IgD-negative memory B cell (primary cell): ENCODE data around the gene ACTR3. TPM values are rescaled to one million over a fixed set of nuclear protein-coding genes. Genes with fewer than 3 reads are reported as not detected.
"Not testable (repeated sequence)": the region's sequence is repeated elsewhere in the genome, so short reads cannot be mapped to it uniquely, and the experiment has no call there.

ENCODE experiments used
- H3K27ac Mint-ChIP-seq, 3 donors: one replicate each; pipeline ENCODE4 v1.8.0; 2020 to 2022; ENCODE audit warnings: mild to moderate bottlenecking in 3 of 3, mixed read lengths in 3 of 3, moderate library complexity in 1 of 3
- H3K27me3 Mint-ChIP-seq: one replicate; pipeline ENCODE4 v1.8.0; 2021; ENCODE audit warnings: mixed read lengths
- H3K36me3 Mint-ChIP-seq: one replicate; pipeline ENCODE4 v1.8.0; 2020; ENCODE audit warnings: mild to moderate bottlenecking, mixed read lengths
- H3K4me1 Mint-ChIP-seq, 3 donors: one replicate each; pipeline ENCODE4 v1.8.0; 2020 to 2022; ENCODE audit warnings: mixed read lengths in 3 of 3, mild to moderate bottlenecking in 1 of 3
- H3K4me3 Mint-ChIP-seq, 4 donors: one replicate each; pipeline ENCODE4 v1.8.0; 2020 to 2022; ENCODE audit warnings: mild to moderate bottlenecking in 4 of 4, mixed read lengths in 4 of 4, moderate library complexity in 3 of 4
- H3K9me3 Mint-ChIP-seq, 3 donors: one replicate each; pipeline ENCODE4 v1.8.0; 2020 to 2021; ENCODE audit warnings: mixed read lengths in 3 of 3, mild to moderate bottlenecking in 1 of 3
- polyA plus RNA-seq: library from polyadenylated mRNA; unstranded; fragments of 300-500 nt; fragmentation: Illumina TruSeq; gene quantifications from one replicate; pipeline ENCODE4 v1.2.3, GENCODE V29; 2021

Gene ACTR3
- polyA plus RNA-seq, 1 donor from 2014 or later, result 432 TPM

DNA sequence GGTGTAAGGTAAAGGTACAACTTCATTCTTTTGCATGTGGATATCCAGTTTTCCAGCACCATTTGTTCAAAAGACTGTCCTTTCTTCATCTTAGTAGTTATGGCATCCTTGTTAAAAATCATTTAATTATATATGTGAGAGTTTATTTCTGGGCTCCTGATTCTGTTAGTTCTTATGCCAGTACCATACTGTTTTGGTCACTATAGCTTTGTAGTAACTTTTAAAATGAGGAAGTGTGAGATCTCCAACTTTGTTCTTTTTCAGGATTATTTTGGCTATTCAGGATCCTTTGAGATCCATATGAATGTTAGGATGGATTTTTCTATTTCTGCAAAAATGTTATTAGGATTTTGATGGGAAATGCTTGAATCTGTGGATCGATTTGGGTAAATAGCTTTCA is 16.8 kb downstream of the ACTR3 start:
- H3K27ac Mint-ChIP-seq, result peak overlapping the region in 1 of 3 donors; percentile 70

DNA sequence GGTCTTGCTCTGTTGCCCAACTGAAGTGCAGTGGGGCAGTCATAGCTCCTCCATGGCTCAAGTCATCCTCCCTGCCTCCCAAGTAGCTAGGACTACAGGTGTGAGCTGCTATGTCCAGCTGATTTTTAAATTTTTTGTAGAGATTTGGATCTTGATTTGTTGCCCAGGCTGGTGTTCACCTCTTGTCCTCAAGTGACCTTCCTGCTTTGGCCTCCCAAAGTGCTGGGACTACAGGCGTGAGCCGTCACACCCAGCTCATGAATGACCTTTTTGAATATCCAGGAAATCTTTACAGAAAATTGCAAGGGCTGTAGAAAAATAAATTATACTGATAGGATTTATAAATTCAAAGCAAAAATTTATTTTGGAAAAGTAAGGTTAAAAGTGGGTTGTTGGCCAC is 17.4 kb downstream of the ACTR3 start:
- Mint-ChIP-seq H3K27me3 (no peaks in the 10 kb centered on the region), H3K36me3 (peaks cover 4% of the 10 kb centered on the region), H3K4me3 (peak overlapping the region in 3 of 4 donors; percentile 18 to 88 (median 48)), H3K27ac (peak overlapping the region in 1 of 3 donors; percentile 70), H3K9me3 (peaks cover 0 to 1% (median 0%) of the 10 kb centered on the region in 3 donors), H3K4me1 (peaks cover 55 to 69% (median 64%) of the 10 kb centered on the region in 3 donors)

More for the DNA sequence above, 16.8 kb downstream of the ACTR3 start:
- peaks cover 0 to 1% (median 0%) of the 10 kb centered on the region in 3 donors for H3K9me3 Mint-ChIP-seq
- H3K4me1 Mint-ChIP-seq, result peaks cover 60 to 74% (median 69%) of the 10 kb centered on the region in 3 donors
- H3K36me3 Mint-ChIP-seq, result peaks cover 4% of the 10 kb centered on the region
- peak overlapping the region in 2 of 4 donors; percentile 13 to 24 for H3K4me3 Mint-ChIP-seq
- H3K27me3 Mint-ChIP-seq, result no peaks in the 10 kb centered on the region

DNA sequence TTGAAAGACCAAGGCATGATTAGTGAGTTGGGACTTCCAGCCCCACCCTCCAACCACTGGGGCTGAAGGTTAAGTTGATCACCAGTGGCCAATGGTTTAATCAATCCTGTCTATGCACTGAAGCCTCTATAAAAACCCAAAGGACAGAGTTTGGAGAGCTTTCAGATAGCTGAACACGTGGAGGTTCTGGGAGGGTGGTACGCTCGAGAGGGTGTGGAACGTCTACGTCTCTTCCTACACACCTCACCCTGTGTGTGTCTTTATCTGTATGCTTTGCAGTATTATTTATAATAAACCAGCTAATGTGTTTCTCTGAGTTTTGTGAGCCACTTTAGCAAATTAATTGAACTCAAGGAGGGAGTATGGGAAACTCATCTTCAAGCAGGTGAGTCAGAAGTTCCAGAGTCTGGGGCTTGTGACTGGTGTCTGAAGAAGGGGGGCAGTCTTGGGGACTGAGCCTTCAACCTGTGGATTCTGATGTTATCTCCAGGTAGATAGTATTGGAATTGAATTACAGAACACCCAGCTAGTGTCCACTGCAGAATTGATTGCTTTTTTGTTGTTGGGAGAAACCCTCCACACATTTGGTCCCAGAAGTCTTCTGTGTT is 20.3 kb downstream of the ACTR3 start:
- Mint-ChIP-seq H3K9me3 (peaks cover 0 to 1% (median 0%) of the 10 kb centered on the region in 3 donors), H3K4me1 (peaks cover 43 to 58% (median 49%) of the 10 kb centered on the region in 3 donors), H3K36me3 (peaks cover 6% of the 10 kb centered on the region), H3K27ac (peak overlapping the region; percentile 23 to 77 (median 72)), H3K4me3 (peak overlapping the region in 2 of 4 donors; percentile 63 to 89), H3K27me3 (no peaks in the 10 kb centered on the region)

DNA sequence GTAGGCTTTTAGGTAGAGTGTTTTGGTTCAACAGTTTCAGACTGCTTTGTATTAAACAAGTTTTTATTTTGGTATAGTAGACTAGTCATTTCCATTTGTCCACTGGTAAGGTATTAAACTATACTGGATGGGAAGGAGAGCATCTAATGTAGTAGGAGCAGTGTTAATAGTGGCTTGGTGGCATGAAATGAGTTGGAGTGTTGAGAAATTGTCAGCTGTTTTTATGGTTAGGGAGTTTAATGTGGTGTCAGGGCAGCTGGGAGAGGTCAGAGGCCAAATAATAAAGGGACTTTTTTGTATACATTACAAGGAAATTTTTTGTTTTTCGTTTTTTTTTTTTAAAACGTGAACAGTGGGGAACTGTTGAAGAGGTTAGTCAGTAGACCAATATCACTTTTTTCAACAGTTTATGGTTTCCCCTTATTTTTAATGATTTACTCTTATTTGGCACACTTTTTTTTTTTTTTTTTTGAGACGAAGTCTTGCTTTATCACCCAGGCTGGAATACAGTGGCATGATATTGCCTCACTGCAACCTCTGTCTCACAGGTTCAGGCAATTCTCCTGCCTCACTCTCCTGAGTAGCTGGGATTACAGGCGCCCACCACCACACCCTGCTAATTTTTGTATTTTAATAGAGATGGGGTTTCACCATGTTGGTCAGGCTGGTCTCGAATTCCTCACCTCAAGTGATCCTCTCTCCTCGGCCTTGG is 21.2 kb downstream of the ACTR3 start:
- no peaks in the 10 kb centered on the region for H3K27me3 Mint-ChIP-seq
- peak overlapping the region; percentile 6 to 89 (median 64) for H3K4me3 Mint-ChIP-seq
- H3K27ac Mint-ChIP-seq, result peak overlapping the region; percentile 23 to 77 (median 72)
- H3K9me3 Mint-ChIP-seq, result no peaks in the 10 kb centered on the region
- H3K36me3 Mint-ChIP-seq, result peaks cover 7% of the 10 kb centered on the region
- peaks cover 44 to 57% (median 46%) of the 10 kb centered on the region in 3 donors for H3K4me1 Mint-ChIP-seq

DNA sequence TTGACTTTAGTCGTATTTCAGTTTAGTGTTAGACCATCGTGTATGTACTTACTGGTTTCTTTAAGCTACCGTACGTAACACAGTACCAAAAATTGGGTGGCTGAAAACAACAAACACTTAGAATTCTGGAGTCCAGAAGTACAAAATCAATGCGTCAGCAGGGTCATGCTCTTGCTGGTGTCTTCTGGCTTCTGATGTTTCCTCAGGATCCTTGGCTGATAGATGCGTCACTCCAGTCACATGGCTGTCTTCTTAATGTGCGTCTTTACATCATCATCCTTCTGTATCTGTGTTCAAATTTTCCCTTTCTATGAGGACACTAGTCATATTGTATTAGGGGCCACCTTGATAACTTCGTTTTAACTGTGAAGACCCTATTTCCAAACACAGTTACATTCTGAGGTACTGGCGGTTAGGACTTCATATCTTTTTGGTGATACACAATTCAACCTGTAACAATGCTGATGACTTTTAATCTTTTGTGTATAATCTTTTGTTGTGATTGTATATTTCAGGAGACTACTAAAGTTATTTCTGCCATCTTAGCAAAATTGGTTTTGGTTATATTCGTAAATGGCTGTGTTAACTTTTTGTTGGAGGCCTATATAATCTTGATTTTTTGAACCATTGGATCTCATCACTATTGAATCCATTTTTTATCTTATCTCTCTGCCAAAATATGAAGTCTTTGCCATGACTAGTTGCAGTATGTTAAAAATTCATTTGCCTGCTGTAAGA is 25.4 kb downstream of the ACTR3 start:
- Mint-ChIP-seq H3K27ac (peak overlapping the region; percentile 8 to 58 (median 35)), H3K4me3 (peak overlapping the region in 2 of 4 donors; percentile 18 to 33)

DNA sequence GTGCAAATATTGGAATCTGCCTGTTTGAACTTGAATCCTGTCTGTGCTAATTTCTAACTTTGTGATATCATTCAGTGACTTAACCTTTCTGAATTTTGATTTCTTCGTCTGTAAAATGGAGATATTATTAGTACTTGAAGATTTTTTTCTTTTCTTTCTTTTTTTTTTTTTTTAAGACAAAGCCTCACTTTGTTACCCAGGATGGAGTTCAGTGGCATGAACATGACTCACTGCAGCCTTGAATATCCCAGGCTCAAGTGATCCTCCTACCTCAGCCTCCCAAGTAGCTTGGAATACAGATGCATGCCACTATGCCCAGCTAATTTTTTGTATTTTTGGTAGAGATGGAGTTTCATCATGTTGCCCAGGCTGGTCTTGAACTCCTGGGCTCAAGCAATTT is 28.3 kb downstream of the ACTR3 start:
- Mint-ChIP-seq H3K36me3 (peaks cover 11% of the 10 kb centered on the region), H3K4me1 (peaks cover 33 to 35% (median 35%) of the 10 kb centered on the region in 3 donors), H3K4me3 (no peak overlapping the region), H3K27ac (peak overlapping the region in 1 of 3 donors; percentile 15), H3K9me3 (no peaks in the 10 kb centered on the region), H3K27me3 (no peaks in the 10 kb centered on the region)

More for the DNA sequence above, 25.4 kb downstream of the ACTR3 start:
- Mint-ChIP-seq H3K9me3 (no peaks in the 10 kb centered on the region), H3K4me1 (peaks cover 36 to 43% (median 37%) of the 10 kb centered on the region in 3 donors), H3K27me3 (no peaks in the 10 kb centered on the region), H3K36me3 (peaks cover 9% of the 10 kb centered on the region)

DNA sequence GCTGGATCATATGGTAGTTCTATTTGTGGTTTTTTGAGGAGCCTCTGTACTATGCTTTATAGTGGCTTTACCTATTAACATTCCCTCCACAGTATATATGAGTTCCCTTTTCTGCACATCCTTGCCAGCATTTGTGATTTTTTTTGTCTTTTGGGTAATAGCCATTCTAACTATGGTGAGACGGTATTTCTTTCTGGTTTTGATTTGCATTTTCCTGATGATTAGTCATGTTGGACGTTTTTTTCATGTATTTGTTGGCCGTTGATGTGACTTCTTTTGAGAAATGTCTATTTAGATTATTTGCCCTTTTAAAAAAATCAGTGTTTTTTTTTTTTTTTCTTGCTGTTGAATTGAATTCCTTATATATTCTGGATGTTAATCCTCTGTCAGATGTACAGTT is 31.1 kb downstream of the ACTR3 start:
- Mint-ChIP-seq H3K36me3 (peaks cover 13% of the 10 kb centered on the region), H3K27me3 (no peaks in the 10 kb centered on the region), H3K27ac (peak overlapping the region in 1 of 3 donors; percentile 18), H3K4me3 (peak overlapping the region in 1 of 4 donors; percentile 14), H3K4me1 (peaks cover 27 to 37% (median 31%) of the 10 kb centered on the region in 3 donors), H3K9me3 (no peaks in the 10 kb centered on the region)

DNA sequence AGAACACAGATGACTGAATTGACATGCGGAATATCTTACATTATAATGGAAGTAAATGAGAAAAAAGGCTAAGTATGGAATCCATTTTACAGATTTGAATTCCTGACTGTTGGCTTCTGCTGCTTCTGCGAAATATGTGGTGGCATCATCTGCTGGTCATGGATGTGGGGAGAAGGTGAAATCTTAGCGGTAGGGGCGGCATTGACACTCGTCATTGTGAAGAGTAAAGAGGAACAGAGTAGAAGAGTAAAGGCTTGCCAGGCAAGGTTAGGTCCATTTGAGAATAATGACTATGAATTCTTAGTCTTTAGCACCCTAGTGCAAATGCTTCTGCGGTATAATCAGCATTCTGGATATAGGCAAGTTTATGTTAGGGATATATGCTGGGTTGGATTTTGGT is 32.4 kb downstream of the ACTR3 start:
- no peaks in the 10 kb centered on the region for H3K9me3 Mint-ChIP-seq
- peaks cover 8% of the 10 kb centered on the region for H3K36me3 Mint-ChIP-seq
- H3K4me1 Mint-ChIP-seq, result peaks cover 23 to 33% (median 25%) of the 10 kb centered on the region in 3 donors
- H3K4me3 Mint-ChIP-seq, result no peak overlapping the region
- no peak overlapping the region for H3K27ac Mint-ChIP-seq
- H3K27me3 Mint-ChIP-seq, result no peaks in the 10 kb centered on the region

DNA sequence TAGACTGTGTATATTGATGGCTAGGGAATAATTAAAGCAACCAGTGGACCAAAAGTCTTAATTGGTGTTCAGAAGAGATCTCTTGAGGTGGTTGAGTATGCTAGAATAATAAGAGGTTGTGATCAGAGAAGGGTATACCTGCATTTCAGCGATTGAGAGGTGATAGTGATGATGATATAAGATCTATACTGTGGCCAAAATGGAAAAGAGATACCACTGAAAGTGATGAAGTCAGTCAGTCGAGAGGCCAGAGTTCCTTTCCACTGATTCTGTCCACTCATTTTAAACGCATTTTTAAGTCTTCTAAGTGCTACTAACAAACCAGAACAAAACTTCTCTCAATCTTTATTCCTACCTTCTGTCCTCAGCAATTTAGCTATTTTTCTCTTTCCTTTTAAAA is 32.9 kb downstream of the ACTR3 start:
- no peaks in the 10 kb centered on the region for H3K9me3 Mint-ChIP-seq
- no peak overlapping the region for H3K4me3 Mint-ChIP-seq
- no peak overlapping the region for H3K27ac Mint-ChIP-seq
- H3K4me1 Mint-ChIP-seq, result peaks cover 18 to 29% (median 22%) of the 10 kb centered on the region in 3 donors
- peaks cover 8% of the 10 kb centered on the region for H3K36me3 Mint-ChIP-seq
- no peaks in the 10 kb centered on the region for H3K27me3 Mint-ChIP-seq

DNA sequence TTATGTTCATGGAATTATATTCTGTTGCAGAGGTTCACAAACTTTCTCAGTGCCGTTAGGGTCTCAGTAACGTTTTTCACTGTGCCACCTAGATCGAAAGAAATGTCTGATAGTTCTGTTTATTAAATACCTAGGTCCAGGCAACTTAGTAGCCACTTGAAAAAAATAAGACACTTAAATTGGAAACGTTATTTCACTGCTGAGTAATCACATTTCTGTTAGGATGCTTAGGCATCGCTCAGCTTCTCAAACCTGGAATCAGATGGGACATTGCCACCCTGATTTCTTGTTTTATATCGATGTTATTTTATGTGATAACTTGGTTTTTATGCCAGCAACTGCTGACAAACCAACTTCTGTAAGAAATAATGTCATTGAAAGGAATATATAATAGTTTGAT is 36.0 kb downstream of the ACTR3 start:
- peaks cover 6% of the 10 kb centered on the region for H3K36me3 Mint-ChIP-seq
- H3K4me1 Mint-ChIP-seq, result peaks cover 13 to 27% (median 13%) of the 10 kb centered on the region in 3 donors
- no peaks in the 10 kb centered on the region for H3K9me3 Mint-ChIP-seq
- H3K27ac Mint-ChIP-seq, result no peak overlapping the region
- H3K27me3 Mint-ChIP-seq, result no peaks in the 10 kb centered on the region
- H3K4me3 Mint-ChIP-seq, result no peak overlapping the region

DNA sequence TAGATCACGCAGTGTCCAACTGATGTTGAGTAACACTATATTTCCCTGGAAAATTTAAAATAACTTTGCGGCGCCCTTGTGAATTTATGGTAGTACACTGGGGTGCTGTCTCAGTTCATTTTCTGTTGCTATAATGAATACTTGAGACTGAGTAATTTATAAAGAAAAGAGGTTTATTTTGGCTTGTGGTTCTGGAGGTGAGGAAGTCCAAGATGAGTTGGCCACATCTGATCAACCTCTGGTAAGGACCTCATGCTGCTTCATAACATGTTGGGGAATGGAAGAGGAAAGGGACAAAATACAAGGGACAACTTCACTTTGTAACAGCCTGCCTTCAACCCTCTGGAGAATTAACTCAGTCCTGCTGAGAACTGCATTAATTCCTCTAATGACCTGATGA is 36.4 kb downstream of the ACTR3 start:
- no peak overlapping the region for H3K4me3 Mint-ChIP-seq
- H3K27ac Mint-ChIP-seq, result no peak overlapping the region

DNA sequence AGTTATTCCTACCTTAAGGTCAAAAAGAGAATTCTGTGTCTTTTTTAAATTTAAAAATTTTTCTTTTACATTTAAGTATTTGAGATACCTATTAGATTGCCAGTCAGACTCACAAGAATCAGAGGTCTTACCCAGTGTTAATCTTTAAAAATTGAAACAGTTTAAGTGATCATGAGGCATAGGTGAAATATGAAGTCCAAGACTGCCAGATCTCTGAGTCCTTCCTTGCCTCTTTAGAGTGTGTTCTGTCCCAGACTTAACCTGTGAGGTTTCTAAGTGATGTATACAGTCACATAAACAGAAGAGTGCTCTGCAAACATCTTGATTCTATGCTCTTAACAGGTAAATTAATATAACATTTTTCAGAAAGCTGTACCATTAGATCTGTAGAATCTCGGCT is 40.6 kb downstream of the ACTR3 start:
- H3K4me1 Mint-ChIP-seq, result peaks cover 0 to 19% (median 8%) of the 10 kb centered on the region in 3 donors
- H3K36me3 Mint-ChIP-seq, result peaks cover 8% of the 10 kb centered on the region
- no peaks in the 10 kb centered on the region for H3K27me3 Mint-ChIP-seq

More for the DNA sequence above, 36.4 kb downstream of the ACTR3 start:
- H3K4me1 Mint-ChIP-seq, result peaks cover 11 to 25% (median 11%) of the 10 kb centered on the region in 3 donors
- no peaks in the 10 kb centered on the region for H3K27me3 Mint-ChIP-seq
- no peaks in the 10 kb centered on the region for H3K9me3 Mint-ChIP-seq
- H3K36me3 Mint-ChIP-seq, result peaks cover 6% of the 10 kb centered on the region

DNA sequence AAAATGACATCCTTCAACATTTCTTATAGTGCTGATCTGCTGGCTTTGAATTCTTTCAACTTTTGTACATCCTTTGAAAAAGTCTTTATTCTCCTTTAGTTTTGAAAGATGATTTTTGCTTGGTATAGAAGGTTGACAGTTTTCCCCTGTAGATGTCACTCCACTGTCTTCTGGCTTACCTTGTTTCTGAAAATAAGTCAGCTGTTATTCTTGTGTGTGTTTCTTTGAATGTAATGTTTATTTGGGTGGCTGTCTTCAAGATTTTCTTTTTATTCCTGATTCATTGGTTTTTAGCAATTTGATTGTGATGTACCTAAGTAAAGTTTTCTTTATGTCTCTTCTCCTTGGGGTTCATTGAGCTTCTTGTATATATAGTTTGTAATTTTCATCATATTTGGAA is 47.6 kb downstream of the ACTR3 start:
- Mint-ChIP-seq H3K27ac (peak overlapping the region; percentile 3 to 79 (median 64)), H3K4me3 (no peak overlapping the region), H3K4me1 (peaks cover 4 to 13% (median 8%) of the 10 kb centered on the region in 3 donors), H3K9me3 (peaks cover 0 to 11% (median 3%) of the 10 kb centered on the region in 3 donors), H3K36me3 (peaks cover 23% of the 10 kb centered on the region), H3K27me3 (no peaks in the 10 kb centered on the region)

More for the DNA sequence above, 40.6 kb downstream of the ACTR3 start:
- no peak overlapping the region for H3K4me3 Mint-ChIP-seq
- no peak overlapping the region for H3K27ac Mint-ChIP-seq
- H3K9me3 Mint-ChIP-seq, result no peaks in the 10 kb centered on the region

DNA sequence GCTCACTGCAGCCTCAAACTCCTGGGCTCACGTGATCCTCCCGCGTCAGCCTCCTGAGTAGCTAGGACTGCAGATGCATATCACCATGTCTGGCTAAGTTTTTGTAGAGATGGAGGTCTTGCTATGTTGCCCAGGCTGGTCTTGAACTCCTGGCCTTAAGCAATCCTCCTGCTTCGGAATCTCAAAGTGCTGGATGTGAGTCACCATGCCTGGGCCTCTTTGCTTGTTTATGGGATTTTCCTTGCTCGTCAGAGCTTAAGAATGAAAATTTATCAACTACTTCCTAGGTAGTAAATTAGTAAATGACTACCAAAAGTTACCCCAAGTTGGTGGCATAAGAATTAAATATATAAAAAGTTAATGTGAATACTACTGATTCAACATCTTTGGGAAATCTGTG is 51.0 kb downstream of the ACTR3 start:
- peaks cover 3 to 10% (median 4%) of the 10 kb centered on the region in 3 donors for H3K4me1 Mint-ChIP-seq
- H3K27ac Mint-ChIP-seq, result no peak overlapping the region
- H3K27me3 Mint-ChIP-seq, result no peaks in the 10 kb centered on the region
- H3K36me3 Mint-ChIP-seq, result peaks cover 24% of the 10 kb centered on the region
- peaks cover 0 to 15% (median 3%) of the 10 kb centered on the region in 3 donors for H3K9me3 Mint-ChIP-seq
- H3K4me3 Mint-ChIP-seq, result no peak overlapping the region

DNA sequence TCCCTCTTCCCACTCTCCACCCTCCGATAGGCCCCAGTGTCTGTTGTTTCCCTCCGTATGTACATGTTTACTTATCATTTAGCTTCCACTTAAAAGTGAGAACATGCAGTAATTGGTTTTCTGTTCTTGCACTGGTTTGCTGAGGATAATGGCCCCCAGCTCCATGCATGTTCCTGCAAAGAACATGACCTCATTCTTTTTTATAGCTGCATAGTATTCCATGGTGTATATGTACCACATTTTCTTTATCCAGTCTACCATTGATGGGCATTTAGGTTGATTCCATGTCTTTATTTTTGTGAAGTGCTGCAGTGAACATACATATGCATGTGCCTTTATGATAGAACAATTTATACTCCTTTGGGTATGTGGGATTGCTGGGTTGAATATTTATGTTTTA is 55.9 kb downstream of the ACTR3 start:
- peak overlapping the region in 1 of 3 donors; percentile 59 for H3K27ac Mint-ChIP-seq

More for the DNA sequence above, 55.9 kb downstream of the ACTR3 start:
- not testable (repeated sequence) for H3K27me3 Mint-ChIP-seq, H3K4me1 Mint-ChIP-seq, H3K9me3 Mint-ChIP-seq, H3K4me3 Mint-ChIP-seq
- peaks cover 17% of the 10 kb centered on the region for H3K36me3 Mint-ChIP-seq
